Stimulated activated CD4-positive, alpha-beta T cell treated with anti-CD3 and anti-CD28 coated beads, Interleukin-2, amount 100 ng/mL, for 4 hours (primary cell): ENCODE data around the gene TEAD4.

Experiments
- DNase-seq: peaks from one replicate; pipeline ENCODE4 v3.0.0-alpha.2; 2020; ENCODE audit warnings: low read depth

The TEAD4 gene

DNA sequence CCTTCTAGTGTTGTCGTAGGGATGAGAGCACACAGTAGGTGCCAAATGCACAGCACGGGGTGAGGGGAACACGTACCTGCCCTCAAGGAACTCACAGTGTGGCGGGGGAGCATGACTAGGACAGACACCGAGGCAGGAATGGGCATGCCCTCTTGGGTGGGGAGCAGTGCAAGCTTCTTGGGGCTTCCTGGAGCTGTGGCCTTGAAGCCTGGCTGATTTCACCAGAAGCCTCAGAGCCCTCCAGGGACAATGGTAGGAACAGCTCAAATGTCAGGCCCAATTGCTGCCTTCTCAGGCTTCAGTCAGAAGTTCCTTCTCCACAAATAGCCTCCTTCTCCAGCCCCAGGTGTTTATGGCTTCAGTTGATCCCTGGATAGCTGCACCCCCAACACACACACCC lies 43.4 kb downstream of the TEAD4 start:
- DNase-seq = no peak

DNA sequence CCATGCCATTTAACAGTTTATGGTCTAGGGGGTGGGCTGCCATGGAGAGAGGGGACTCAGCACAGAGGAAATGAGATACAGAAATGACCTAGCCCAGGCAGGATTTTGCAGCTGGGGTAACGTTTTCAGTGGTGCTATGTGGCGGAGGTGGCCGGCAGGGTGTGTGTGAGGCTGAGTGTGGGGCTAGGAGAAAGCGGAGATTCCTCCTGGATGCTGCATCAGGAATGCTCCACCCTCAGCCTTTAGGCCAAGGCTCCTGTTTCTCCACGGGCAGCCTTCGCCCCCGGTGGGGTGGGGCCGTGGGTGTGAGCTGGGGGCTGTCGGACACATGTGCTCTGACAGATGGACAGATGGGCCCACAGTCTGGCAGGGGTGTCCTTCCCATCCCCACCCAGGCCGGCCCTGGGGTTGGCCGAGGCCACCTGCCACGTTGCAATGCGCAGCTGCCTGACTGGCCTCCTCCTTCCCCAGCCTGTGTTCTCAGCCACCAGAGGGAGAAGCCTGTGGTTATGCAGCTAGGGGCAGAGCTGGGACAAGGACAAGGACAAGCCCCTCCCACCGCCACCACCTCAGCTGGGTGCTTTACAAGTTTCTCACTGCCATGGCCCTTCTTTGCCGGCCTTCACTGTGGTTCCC lies 44.3 kb downstream of the TEAD4 start:
- DNase-seq = no peak

DNA sequence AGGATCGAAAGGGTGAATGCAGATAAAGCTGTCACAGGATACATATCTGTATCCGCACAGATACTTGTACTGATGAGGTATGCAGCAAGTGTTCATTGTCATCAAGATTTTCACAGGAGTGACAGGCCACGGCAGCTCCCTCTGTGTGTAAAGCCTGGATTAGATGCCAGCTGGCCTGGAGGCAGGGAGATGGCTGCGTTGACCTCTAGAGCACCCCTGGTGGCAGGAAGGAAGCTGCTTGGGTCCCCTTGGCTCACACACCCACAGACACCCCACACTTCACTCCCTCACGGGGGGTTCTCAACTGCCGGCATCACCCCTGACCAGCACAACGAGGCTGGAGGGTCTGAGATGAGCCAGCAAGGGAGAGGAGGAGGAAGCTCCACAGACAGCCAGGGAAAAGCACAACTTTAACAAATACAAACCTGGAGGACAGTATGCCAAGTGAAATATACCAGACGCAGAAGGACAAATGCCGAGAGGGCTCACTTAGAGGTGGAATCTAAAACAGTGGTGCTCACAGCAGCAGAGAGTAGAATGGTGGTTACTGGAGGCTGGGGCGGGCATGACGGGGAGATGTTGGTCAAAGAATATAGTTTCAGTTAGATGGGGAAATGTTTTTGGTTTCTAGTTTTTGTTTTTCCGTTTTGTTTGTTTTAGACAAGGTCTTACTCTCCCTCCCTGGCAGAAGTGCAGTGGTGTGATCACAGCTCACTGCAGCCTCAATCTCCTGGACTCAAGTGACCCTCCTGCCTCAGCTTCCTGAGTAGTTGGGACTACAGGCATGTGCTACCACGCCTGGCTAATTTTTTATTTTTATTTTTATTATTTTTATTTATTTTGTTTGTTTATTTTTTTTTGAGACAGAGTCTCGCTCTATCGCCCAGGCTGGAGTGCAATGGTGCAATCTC lies 45.7 kb downstream of the TEAD4 start:
- DNase-seq = no peak

DNA sequence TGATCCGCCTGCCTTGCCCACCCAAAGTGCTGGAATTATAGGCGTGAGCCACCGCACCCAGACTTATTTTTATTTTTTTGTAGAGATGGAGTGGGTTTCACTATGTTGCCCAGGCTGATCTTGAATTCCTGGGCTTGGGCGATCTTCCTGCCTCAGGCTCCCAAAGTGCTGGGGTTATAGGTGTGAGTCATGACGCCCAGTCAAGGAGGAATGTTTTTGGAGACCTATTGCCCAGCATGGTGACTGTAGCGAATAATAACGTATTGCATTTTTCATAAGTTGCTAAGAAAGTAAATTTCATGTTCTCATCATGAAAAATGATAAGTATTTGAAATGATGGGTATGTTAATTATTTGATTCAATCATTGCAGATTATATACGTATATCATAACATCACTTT lies 46.5 kb downstream of the TEAD4 start:
- no peak for DNase-seq

DNA sequence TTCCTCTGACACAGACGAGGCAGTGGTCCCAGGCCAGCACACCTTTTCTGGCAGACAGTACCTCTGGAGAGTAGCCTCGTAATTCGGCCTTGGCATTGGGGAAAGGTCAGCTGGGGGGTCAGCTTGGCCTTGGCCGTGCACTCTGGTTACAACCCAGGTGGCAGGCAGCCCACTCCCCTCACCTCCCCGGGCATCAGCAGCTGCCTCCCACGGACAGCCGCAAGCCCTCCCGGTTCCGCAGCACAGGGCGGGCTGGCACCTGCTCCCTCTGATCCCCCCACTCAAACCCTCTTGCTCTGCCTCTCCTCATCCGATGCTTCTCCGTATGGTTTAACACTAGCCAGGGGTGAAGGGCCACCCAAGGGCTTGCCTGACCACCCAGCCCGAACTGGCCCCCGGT lies 50.6 kb downstream of the TEAD4 start:
- no peak for DNase-seq

DNA sequence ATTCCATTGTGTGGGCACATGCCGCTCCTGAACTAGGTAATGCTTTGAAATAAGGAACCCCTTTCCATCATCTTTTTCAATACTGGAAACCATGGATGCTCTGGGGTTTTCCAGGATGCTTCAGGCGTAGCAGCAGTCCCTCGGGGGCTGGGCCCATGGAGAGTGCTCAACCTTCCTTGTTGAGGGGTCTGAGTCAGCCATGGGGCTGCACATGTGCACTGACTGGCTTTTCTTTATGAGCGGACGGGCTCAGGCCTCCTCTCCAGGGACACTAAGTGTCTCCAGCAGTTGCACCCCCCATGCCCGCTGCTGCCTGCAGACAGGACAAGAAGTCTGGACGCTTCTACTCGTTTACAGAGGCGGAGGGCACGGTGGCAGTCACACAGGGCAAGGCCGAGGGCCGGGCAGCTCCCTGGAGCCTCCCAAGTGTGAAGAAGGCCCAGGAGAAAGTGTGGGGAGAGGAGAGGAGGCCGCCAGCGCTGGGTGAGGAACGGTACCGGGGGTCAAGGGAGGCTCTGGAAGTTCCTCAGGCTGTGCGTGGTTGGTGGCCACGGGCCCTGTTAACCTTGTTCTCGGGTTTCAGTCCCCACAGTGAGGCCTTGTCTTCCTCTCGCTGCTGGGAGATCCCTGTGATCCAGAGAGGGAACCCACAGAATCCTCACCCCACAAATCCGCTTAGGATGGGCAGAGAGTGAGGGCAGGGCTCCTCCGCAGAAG lies 51.2 kb downstream of the TEAD4 start:
- DNase-seq = no peak

DNA sequence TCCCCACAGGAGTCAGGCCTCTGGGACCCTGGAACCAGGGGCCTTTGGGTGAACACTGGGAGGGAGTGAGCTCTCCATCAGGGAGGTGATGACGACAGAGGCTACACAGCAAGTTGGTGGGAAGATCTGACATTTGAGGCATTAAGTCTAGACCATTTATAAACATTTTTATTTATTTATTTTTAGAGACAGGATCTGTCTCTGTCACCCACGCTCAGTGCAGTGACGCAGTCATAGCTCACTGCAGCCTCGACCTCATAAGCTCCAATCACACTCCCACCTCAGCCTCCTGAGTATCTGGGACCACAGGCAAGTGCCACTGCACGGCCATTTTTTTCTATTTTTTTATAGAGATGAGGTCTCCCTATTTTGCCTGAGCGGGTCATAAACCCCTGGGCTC lies 53.6 kb downstream of the TEAD4 start:
- no peak for DNase-seq

DNA sequence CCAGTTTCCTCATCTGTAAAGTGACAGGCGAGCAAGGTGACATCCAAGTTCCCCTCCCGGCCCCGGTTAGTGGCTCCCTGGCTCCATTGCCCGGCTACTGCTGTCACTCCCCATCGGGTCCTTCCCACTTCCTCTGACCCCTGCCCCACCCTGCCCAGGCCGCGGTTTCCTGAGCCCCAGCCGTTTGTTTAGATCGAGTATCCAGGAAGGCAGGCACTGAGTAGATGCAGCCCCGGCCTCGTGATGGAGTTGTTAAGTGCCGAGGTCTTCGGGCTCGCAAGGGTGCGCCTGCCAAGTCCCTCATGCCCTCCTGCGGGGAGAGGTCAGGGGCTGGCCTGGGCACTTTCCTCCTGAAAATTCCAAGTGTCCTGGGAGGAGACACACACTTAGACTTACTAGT lies 55.4 kb downstream of the TEAD4 start:
- no peak for DNase-seq

DNA sequence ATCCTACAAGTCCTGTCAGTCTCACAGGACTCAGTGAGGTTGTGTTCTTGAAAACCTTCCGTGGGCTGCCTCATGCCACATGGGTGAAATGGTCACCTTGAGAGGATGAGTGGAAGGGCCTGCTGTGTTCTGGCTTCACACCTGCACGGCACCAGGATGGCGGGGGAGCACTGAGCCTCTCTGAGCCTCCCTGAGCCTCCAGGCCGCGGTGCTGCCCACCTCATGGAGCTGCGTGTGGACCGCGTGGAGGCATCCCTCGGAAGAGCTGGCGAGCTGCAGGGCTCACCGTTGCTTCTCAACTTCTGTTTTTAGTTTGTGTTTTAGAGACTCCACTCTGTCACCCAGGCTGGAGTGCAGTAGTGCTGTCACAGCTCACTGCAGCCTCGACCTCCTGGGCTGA lies 56.2 kb downstream of the TEAD4 start:
- DNase-seq = no peak

DNA sequence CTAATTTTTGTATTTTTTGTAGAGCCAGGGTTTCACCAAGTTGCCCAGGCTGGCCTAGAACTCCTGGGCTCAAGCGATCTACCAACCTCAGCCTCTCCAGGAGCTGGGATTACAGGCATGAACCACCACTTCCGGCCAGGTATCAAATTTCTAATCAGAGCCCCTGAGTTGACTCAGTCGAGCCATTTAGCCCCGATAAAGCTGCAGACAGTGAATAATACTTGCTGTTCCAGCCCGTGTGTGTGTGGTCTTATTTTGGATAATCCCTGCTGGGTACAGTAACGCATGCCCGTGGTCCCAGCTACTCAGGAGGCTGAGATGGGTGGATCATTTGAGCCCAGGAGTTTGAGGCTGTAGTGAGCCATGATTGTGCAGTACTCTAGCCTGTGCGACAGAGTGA lies 57.0 kb downstream of the TEAD4 start:
- no peak for DNase-seq

DNA sequence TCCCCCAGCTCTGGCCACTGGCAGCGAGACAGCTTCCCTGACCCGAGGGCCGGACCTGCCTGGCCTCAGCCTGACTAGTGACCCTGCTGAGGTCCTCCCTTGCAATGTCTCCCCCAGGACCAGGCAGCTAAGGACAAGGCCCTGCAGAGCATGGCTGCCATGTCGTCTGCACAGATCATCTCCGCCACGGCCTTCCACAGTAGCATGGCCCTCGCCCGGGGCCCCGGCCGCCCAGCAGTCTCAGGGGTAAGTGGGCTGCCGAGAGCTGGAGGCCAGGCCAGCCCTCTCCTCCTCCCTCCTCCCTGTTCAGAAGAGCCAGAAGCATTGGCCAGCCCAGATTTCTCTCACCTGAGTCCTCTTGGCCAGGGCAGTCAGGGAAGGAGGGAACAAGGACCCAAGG lies 58.1 kb downstream of the TEAD4 start:
- no peak for DNase-seq

DNA sequence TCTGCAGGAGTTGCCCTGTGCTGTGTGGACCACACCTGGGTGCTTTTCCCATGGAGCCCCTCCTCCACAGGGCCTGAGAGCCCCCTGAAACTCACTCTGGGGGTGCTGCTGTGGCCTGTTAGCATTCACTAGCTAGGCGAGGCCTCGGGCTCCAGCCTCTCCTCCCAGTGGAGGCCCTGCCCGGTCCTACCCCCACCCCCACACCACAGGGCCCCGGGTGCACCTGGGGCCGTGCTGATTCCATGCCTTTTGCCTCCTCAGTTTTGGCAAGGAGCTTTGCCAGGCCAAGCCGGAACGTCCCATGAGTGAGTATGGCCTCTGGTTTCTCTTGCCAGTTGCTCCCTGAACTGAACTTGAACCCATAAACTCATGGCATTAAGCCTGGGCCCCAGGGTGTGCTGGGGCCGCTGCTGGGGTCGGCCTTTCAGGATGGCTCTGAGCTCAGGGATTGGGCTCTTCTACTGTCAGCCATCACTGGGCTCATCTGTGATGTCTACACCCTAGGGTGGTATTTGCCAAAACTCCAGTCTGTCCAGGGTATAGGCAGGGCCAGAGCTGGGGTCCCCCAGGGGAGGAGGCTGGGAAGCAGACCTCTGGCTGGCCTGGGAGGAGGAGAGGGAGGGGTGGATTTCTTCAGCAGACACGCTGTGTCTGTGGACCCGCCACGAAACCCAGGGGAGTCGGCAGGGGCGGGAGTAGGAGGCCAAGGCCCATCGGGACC lies 59.2 kb downstream of the TEAD4 start:
- no peak for DNase-seq

DNA sequence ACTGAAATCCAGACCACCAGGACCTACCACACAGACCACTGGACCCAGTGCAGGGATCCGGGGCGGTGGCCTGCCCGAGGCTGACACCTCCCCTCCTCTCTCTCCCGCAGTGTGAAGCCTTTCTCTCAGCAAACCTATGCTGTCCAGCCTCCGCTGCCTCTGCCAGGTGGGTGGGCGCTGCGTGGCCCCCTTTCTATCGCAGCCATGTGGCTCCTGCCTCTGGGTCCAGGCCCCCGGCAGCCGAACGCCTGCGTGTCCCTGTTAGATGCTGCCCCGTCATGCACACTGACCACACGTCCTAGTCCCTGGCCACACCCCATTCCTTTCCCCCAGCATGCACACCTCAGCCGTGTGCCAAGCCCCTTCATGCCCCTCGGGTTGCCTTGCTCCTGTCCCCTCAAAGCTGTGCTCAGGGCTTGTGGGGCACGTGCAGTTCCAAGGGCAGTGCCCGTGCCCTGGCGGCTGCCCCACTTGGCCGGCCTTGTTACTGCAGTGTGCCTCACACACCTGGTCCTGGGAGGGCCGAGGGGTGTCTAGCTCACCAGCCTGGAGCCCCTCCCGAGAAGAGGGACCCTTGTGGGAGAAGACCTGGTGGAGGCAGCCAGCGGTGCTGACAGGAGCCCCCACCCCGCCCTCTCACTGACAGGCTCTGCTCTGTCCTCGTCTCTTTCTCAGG lies 59.9 kb downstream of the TEAD4 start:
- no peak for DNase-seq

DNA sequence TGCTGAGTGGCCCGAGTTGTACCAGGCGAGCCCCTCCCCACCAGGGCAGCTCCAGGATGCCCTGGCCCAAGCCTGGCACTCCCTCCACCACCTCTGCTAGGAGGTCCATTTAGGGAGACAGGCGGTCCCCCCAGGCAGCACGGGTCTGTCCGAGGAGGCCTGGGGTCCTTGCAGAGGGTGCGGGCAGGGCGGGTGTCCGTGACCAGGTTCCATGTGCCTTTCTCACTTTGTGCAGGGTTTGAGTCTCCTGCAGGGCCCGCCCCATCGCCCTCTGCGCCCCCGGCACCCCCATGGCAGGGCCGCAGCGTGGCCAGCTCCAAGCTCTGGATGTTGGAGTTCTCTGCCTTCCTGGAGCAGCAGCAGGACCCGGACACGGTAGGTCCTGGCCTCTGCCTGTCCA lies 61.2 kb downstream of the TEAD4 start:
- DNase-seq = no peak

DNA sequence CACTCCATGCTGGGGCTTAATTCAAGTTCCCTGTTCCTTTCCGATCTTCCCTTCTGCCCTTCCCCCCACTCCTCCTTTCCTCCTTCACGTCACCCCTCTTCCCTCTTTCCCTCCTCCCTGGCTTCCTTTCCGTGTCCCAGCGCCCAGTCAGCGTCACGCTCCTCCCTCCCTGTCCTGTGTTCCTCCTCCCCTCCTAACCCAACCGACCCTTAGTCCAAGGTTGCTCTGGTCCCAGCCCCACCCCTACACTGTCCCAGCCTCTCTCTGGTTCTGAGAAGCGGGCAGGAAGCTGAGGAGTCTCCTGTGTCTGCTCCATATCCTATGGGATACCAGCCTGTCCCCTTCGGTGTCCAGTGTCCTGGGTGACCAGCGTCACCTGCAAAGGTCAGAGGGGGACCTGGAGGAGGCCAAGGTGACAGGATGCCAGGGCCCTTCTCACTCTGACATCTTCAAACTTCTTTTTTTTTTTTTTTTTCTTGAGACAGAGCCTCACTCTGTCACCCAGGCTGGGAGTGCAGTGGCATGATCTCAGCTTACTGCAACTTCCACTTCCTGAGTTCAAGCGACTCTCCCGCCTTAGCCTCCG lies 61.7 kb downstream of the TEAD4 start:
- DNase-seq = no peak

DNA sequence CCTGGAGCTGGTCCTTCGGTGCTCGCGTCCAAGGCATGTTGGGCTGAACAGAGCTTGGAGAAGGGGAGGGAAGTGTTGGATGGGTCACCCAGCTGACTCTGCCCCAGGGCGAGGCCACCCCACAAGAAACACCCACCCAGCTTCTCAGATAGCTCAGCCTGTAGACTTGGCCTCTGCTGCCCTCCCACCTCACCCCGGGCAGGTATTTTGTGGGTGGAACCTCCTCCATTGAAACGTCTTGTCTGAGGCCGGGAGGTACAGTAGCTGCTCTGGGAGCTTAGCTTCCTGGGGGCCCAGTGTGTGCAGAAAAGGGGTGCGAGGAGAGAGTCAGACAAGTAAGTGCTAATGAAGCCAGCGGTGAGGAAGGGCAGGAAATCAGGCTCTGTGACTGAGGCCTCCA lies 63.2 kb downstream of the TEAD4 start:
- no peak for DNase-seq

DNA sequence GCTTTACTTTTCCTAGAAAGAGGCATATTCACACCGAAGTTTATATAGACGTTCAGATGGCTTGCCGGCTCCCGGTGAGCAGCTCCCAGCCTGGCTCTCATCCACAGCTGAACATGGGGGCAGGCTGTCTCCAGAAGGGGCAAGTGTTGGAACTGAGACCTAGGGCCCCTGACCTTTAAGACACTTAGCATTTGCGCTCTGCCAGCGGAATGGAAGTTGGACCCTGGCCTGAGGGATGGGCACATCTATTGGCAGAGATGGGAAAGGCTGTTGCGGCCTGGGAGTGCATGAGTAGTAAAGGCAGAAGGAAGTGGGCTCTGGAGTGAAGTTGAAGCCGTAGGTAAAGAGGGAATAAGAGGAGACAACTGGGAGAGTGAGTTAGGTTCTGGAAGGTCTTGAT lies 63.8 kb downstream of the TEAD4 start:
- DNase-seq = no peak

DNA sequence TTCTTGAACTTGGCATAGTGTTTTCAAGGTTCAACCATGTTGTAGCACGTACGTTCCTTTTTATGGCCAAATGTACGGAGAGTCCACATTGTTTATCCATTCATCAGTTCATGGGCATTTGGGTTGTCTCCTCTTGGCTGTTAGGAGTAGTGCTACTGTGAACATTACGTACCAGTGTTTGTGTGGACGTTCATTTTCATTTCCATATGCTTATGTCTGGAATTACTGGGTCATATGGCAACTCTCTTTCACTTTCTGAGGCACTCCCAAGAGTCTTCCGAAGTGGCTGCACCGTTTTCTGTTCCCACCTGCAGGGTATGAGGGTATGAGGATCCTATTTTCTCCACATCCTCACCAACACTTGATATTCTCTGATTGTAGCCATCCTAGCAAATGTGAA lies 68.9 kb downstream of the TEAD4 start:
- no peak for DNase-seq

DNA sequence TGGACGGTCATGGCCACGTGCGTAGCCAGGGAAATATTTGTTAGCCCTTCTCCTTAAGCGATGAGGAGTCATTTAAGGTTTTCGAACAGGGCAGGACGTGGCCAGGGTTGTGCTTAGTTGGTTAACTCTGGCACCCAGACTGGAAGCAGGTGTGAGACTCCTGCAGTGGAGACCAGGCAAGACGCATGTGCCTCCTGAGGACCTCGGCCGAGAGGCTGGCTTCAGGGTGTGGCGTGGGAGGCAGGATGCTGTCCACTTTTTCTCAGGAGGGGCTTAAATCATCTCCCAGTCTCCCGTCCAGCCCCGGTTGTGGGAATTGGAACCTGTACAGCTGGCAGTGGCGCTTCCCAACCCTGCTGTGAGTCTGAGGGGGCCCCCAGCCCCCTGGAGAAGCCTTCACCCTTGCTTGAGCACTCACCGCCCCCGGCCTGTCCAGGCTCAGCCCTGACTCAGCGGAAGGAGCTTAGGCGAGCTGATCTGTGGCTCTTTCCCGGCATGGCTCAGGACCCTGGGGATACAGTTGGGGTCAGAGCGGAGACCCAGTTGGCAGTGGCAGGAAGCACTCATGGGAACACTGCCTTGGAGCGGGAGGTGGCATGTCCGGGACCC lies 71.7 kb downstream of the TEAD4 start:
- no peak for DNase-seq

DNA sequence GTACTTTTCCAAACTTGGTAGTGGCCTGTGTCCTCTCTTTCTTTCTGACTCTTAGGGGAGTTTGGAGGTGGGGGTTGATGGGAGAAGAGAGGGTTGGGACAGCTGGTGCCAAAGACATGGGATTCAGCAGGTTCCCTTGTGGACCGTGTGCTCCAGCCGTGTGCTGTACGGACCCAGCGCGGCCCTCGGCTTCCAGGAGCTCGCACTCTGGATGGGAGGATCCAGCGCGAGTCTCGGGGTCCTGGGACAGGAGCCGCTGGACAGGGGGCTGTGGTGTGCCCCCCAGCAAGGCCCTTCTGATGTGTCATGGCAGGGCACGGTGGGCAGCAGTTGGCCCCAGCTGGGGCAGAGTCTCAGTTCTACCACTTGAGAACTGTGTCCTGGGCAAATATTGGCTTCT lies 73.0 kb downstream of the TEAD4 start:
- no peak for DNase-seq
